Neural progenitor cell (in vitro differentiated cells): ENCODE measurements around the gene YEATS4.

ENCODE experiments used
- EZH2 ChIP-seq: fragments of 200-600 bp; sonication (generic); IDR thresholded peaks from 2 replicates; pipeline ENCODE4 v1.6.1; 2017; ENCODE audit warnings: antibody characterized with exemption, mild to moderate bottlenecking, moderate library complexity
- EZH2phosphoT487 ChIP-seq: fragments of 200-600 bp; sonication (generic); IDR thresholded peaks from 2 replicates; pipeline ENCODE4 v1.6.1; 2017; ENCODE audit warnings: antibody characterized with exemption
- TF ChIP-seq, protein P1 (sequence below): fragments of 200-600 bp; sonication (generic); IDR thresholded peaks from 2 replicates; pipeline ENCODE4 v1.5.1; 2017; ENCODE audit warnings: antibody characterized with exemption, mild to moderate bottlenecking

DNA sequence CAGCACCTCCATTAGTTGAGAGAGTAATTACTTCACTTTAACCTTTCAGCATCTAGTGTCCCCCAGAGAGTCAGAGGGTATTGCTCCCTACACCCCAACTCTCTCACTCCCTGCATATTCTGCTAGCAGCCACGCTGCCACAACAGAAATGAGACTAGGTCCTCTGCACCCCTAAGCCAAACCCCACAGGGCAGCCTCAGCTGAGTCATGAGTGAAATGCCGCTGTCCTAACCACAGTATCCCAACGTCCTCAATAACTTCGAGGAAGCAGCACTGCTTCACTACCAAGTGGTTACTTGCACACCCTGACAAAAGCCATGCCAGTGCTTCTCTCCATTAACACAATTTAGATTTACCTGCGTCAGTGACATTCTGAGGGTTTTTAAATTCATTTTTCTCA lies 18.2 kb upstream of the YEATS4 start:
- TF ChIP-seq, protein P1, sequence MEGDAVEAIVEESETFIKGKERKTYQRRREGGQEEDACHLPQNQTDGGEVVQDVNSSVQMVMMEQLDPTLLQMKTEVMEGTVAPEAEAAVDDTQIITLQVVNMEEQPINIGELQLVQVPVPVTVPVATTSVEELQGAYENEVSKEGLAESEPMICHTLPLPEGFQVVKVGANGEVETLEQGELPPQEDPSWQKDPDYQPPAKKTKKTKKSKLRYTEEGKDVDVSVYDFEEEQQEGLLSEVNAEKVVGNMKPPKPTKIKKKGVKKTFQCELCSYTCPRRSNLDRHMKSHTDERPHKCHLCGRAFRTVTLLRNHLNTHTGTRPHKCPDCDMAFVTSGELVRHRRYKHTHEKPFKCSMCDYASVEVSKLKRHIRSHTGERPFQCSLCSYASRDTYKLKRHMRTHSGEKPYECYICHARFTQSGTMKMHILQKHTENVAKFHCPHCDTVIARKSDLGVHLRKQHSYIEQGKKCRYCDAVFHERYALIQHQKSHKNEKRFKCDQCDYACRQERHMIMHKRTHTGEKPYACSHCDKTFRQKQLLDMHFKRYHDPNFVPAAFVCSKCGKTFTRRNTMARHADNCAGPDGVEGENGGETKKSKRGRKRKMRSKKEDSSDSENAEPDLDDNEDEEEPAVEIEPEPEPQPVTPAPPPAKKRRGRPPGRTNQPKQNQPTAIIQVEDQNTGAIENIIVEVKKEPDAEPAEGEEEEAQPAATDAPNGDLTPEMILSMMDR = no peak
- TF ChIP-seq EZH2phosphoT487 (no peak), EZH2 (no peak)
